WERI-Rb-1 (cell line): Measurements from ENCODE around the gene ANO2.

ENCODE experiments used
- DNase-seq: peaks from one replicate; pipeline ENCODE4 v3.0.0-alpha.2; 2020
- H3K27ac ChIP-seq: fragments of 250-450 bp; sonication (Bioruptor Pico); 2 replicates; pipeline ENCODE4 v1.5.1; 2020; ENCODE audit warnings: mild to moderate bottlenecking, moderate library complexity
- H3K27me3 ChIP-seq: fragments of 250-450 bp; sonication (Bioruptor Pico); 2 replicates; pipeline ENCODE4 v1.5.1; 2021; ENCODE audit warnings: mild to moderate bottlenecking, low read depth, moderate library complexity; ENCODE audit not compliant: insufficient read depth, severe bottlenecking
- H3K36me3 ChIP-seq: fragments of 250-450 bp; sonication (Bioruptor Pico); 2 replicates; pipeline ENCODE4 v1.5.1; 2020; ENCODE audit warnings: mild to moderate bottlenecking, moderate library complexity
- H3K4me3 ChIP-seq: 2 replicates; pipeline ENCODE4 v1.5.1; 2011; ENCODE audit warnings: low read depth, mild to moderate bottlenecking, control low read depth, low read length
- H3K9me3 ChIP-seq: fragments of 250-450 bp; sonication (Bioruptor Pico); 2 replicates; pipeline ENCODE4 v1.5.1; 2021; ENCODE audit warnings: mild to moderate bottlenecking, moderate library complexity; ENCODE audit not compliant: severe bottlenecking
- CTCF ChIP-seq: IDR thresholded peaks from 2 replicates; pipeline ENCODE4 v1.5.1; 2011; ENCODE audit warnings: low read depth, mild to moderate bottlenecking, control low read depth, inconsistent platforms, low read length

Gene ANO2

GRCh38 chr12:5622280-5622679 is 322.8 kb downstream of the ANO2 start:
- Histone ChIP-seq H3K36me3 (peaks cover 5% of the 10 kb centered on the region; the same call in 1 of the 2 replicates), H3K27ac (peak overlapping the region; percentile 65), H3K4me3 (no peak overlapping the region), H3K9me3 (no peaks in the 10 kb centered on the region), H3K27me3 (no peaks in the 10 kb centered on the region)
- TF ChIP-seq CTCF, result no peak
- no peak for DNase-seq

GRCh38 chr12:5621329-5621728 is 323.7 kb downstream of the ANO2 start:
- no peak overlapping the region for H3K4me3 ChIP-seq
- no peak for DNase-seq

GRCh38 chr12:5620896-5621295 is 324.2 kb downstream of the ANO2 start:
- no peak for DNase-seq
- H3K27ac ChIP-seq, result no peak overlapping the region
- peaks cover 5% of the 10 kb centered on the region; the same call in 1 of the 2 replicates for H3K36me3 ChIP-seq
- H3K9me3 ChIP-seq, result no peaks in the 10 kb centered on the region
- TF ChIP-seq CTCF, result no peak
- H3K27me3 ChIP-seq, result no peaks in the 10 kb centered on the region
- H3K4me3 ChIP-seq, result no peak overlapping the region

More at GRCh38 chr12:5621329-5621728, 323.7 kb downstream of the ANO2 start:
- Histone ChIP-seq H3K27me3 (no peaks in the 10 kb centered on the region), H3K9me3 (no peaks in the 10 kb centered on the region), H3K27ac (no peak overlapping the region), H3K36me3 (peaks cover 5% of the 10 kb centered on the region; the same call in 1 of the 2 replicates)
- no peak for TF ChIP-seq CTCF

GRCh38 chr12:5619628-5620027 is 325.4 kb downstream of the ANO2 start:
- Histone ChIP-seq H3K36me3 (peaks cover 11% of the 10 kb centered on the region; the same call in 1 of the 2 replicates), H3K9me3 (no peaks in the 10 kb centered on the region), H3K27ac (no peak overlapping the region), H3K27me3 (no peaks in the 10 kb centered on the region), H3K4me3 (no peak overlapping the region)
- DNase-seq, result no peak
- no peak for TF ChIP-seq CTCF

- Histone ChIP-seq H3K36me3 (0 out of 2 replicates have a peak, but pooled peaks cover 10% of the 10 kb centered on the region), H3K4me3 (no peak overlapping the region), H3K27ac (no peak overlapping the region), H3K27me3 (no peaks in the 10 kb centered on the region), H3K9me3 (no peaks in the 10 kb centered on the region)
- TF ChIP-seq CTCF, result no peak
- no peak for DNase-seq
Observed at GRCh38 chr12:5616854-5617253, 328.2 kb downstream of the ANO2 start.

GRCh38 chr12:5615760-5616159 is 329.3 kb downstream of the ANO2 start:
- no peak for TF ChIP-seq CTCF
- no peak for DNase-seq
- Histone ChIP-seq H3K36me3 (0 out of 2 replicates have a peak, but pooled peaks cover 10% of the 10 kb centered on the region), H3K9me3 (no peaks in the 10 kb centered on the region), H3K27ac (no peak overlapping the region), H3K27me3 (no peaks in the 10 kb centered on the region), H3K4me3 (no peak overlapping the region)
